NCI-H128 (cell line): ENCODE measurements around the gene ULK2.

Source experiments
- DNase-seq: peaks from one replicate; lab custom pipeline; 2025; ENCODE audit not compliant: unreplicated experiment; lab: John Stamatoyannopoulos, UW

The ULK2 gene

GRCh38 chr17:19728084-19728495 is 139.6 kb downstream of the ULK2 start:
- no peak for DNase-seq

- DNase-seq: no peak
These were observed 140.1 kb downstream of the ULK2 start for GRCh38 chr17:19727501-19728078.

GRCh38 chr17:19726631-19727376 is 140.9 kb downstream of the ULK2 start:
- DNase-seq: no peak

GRCh38 chr17:19725486-19725885 is 142.2 kb downstream of the ULK2 start:
- no peak for DNase-seq

- DNase-seq: no peak
These were observed 143.0 kb downstream of the ULK2 start for GRCh38 chr17:19724501-19725420.

GRCh38 chr17:19723964-19724363 is 143.8 kb downstream of the ULK2 start:
- no peak for DNase-seq
